ENCODE results near the gene ANO5.
"Not testable (repeated sequence)": the region's sequence is repeated elsewhere in the genome, so short reads cannot be mapped to it uniquely, and the experiment has no call there.

Gene ANO5

DNA sequence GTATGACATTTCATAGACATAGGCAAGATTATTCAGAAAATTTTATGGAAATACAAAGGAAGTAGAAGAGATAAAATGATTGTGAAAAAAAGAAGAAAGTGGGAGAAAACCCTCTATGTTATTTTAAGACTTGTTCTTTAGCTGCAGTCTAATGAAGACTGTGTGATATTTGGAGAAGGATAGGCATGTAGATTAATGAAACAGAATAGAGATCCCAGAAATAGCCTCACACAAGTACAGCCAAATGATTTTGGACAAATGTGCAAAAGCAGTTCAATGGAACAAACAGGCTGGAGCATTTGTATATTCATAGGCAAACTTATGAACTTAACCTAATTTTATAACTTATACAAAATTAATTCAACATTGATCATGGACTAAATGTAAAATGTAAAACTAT is 14.3 kb downstream of the ANO5 start:
- DNase-seq = no peak

DNA sequence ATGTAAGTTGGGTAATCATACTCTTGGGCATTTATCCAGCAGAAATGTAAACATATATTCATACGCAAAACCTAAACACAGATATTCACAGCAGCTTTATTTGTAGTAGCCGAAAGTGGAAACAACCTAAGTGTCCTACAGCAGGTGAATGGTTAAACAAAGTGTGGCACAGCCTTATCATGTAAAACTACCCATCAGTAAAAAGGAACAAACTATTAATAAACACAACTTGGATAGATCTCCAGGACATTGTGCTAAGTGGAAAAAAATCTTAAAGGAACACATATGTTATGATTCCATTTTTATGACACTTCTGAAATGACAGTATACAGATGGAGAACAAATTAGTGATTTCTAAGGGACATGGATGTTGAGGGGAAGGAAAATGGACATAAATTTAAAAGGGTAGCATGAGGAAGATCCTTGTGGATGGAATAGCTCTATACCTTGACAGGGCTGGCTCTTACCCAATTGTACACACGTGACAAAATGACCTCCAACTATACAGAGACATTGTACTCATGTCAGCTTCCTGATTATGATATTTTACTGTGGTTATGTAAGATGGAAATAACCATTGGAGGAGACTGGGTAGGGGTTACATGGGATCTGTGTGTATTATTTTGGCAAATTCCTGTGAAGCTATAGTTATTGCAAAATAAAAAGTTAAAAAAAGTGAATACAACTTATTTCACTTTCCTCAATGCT is 15.4 kb downstream of the ANO5 start:
- DNase-seq = no peak

DNA sequence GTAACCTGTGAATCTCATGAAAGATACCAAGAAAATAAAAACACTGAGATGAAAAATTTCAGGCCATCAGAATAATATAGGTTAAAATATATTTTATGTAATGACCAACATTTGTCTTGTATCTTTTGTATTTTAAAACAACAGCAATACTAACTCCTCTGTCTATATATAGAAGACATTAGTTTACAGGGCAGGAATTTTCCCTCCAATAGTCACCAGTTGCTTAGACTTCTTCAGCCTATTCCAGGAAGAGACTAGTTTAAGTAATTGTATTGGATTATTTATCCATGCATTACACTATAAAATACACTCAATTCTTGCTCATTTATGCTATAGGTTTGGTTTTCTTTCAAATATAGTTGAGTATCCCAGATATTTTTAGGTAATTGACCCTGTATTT is 24.1 kb downstream of the ANO5 start:
- no peak for DNase-seq

DNA sequence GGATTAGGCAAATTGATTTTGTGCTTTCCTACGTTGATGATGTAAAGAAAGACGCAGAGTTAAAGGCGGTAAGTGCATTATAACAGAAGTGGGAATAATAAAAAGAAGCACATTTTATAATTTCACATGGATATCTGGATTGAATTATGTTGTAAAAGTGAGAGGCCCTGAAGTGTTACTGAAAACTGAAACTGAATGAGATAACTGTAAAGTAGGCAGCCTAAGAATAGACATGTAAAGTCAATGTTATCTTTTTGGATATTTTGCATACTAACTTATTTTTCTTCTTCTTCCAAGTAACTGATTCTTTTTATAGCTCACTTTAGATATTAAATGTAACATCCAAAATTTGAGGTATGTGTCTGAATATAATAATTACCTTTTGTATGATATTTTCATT is 28.3 kb downstream of the ANO5 start:
- DNase-seq = no peak

DNA sequence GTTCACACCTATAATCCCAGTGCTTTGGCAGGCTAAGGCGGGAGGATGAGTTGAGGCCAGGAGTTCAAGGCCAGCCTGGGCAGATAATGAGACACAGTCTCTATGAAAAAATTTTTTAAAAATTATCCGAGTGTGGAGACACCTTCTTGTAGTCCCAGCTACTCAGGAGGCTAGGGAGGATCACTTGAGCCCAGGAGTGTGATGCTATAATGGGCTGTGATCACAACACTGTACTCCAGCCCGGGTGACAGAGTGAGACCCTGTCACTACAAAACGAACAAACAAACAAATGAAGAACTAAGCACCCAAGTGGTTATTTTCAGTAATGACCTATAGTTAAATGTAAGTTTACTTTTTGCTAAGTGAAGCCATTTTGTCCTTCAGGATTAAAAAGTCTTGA is 32.3 kb downstream of the ANO5 start:
- DNase-seq = no peak

DNA sequence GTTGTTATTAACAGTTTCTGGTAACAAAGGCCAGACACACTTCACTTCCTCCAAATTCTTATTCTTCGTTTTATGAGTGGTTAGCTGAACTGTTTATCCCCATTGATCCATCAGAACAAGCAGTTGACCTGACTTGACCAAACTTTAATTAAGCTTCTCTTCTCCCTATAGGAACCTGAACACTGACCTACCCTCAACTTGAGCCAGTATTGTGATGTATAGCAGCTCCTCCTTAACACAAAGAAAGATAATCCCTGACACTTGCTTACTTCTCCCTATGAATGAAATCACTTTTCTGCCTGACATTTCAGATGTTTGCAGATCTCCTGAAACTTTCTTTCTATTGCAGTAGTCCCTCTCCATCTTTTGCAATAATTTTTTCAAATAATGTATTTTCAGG is 41.9 kb downstream of the ANO5 start:
- DNase-seq = no peak

DNA sequence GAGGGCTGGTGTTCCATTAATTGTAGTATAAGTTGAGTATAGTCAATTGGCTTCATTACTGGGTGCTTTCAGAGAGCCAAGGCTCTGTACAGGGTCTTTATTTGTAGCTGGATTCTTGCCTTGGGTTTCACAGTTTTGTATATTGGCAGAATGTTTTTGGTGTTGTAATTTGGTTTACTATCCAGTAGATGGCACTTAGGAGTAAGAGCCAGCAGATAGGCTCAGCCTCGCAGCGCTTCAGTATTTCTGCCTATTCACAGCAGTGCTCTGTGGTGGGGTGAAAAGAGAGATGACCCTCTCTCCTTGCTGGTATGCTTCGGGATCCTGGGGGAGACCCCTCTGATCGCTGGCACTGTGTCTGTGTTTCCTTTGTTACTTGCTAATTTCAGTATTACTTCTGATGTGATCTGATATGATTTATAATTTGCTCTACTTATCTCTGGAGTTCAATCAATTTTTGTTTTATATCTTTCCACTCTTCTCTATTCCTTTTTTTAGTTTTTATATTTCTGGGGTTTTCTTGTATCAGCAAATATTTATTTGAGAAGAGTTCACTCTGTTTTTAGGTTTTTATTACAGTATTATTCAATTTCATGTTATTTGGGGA is 52.2 kb downstream of the ANO5 start:
- DNase-seq = peak in 1 of 2 donors; percentile 0

DNA sequence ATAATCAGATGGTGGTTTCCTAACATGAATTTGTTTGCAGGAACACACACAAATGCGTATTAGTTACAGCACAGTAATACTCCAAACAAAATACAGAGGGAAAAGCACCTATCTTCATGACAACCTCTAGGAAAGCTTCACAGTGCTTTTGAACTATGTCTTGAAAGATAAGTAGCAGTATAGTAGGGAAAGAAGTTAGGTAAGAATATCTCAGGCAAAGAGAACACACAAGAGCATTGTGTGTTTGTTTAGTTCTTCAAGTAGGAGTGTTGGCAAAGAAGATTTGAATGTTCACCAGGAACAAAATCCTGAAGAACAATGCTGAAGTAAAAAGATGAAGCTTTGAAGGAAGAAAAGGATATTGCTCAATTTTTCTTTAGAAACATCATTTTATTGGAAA is 54.1 kb downstream of the ANO5 start:
- DNase-seq = no peak

DNA sequence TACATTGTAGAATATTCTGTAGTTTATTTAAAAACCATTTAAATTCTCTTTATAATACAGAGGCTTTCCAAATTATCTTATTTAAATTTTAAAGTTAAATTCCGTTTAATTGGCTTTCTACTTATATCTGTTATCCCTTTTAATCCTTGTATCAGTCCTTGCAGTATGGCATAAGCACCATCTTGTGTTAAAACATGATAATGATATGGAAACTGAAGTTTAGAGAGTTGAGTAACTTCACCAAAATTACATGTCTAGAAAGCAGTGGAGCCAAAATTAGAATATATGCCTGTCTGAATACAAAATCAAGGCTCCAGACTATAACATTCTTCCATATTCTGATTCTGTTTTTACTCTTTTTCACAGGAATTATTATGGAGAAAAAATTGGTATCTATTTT is 57.0 kb downstream of the ANO5 start:
- DNase-seq = no peak

DNA sequence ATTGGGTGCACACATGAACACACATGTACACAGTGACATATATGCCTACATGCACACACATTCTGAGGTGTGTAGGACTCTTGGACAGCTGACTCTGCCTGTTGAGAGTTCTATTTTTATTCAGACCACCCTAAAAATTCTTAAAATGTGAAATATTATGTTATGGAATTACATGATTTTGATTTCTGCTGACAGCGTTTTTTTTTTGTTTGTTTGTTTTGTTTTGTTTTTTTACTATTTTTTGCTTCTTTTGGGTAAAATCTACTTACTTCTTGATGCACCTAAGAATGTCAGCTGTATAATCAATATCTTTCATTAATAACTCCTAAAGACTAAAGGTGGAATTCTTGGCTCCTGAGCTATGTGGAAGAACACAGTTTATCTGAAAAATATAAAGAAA is 64.0 kb downstream of the ANO5 start:
- no peak for DNase-seq

DNA sequence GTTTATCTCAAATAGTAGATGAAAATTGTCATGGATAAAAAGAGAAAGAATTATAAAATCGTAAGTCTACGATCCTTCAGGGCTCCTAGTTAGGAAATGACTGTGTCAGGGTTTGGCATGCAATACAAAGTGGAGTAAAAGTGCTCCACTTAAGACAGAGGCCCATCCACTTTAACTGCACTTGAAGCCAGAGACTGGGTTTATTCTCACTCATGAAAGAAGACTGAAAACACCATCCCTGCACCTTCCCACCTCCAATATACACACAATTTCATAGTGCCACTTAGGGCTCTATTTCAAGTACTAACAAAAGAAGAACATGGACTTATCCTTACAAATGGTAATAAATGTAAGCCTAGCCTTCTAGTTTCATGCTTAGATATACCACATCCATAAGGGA is 70.7 kb downstream of the ANO5 start:
- DNase-seq = no peak

DNA sequence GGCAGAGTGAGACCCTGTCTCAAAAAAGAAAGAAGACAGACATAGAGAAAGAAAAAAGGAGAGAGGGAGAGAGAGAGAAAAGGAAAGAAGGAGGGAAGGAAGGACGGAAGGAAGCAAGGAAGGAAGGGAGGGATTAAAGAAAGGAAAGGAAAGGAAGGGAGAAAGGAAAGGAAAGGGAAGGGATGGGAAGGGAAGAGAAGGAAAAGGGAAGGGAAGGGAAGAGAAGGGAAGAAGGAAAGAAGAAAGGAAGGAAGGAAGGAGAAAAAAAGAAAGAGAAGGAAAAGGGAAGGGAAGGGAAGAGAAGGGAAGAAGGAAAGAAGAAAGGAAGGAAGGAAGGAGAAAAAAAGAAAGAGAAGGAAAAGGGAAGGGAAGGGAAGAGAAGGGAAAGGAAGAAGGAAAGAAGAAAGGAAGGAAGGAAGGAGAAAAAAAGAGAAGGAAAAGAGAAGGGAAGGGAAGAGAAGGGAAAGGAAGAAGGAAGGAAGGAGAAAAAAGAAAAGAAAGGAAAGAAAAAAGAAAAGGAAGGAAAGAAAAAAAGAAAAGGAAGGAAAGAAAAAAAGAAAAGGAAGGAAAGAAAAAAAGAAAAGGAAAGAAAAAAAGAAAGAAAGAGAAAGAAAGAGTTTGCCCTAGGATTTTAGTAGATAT is 76.2 kb downstream of the ANO5 start:
- not testable (repeated sequence) for DNase-seq

DNA sequence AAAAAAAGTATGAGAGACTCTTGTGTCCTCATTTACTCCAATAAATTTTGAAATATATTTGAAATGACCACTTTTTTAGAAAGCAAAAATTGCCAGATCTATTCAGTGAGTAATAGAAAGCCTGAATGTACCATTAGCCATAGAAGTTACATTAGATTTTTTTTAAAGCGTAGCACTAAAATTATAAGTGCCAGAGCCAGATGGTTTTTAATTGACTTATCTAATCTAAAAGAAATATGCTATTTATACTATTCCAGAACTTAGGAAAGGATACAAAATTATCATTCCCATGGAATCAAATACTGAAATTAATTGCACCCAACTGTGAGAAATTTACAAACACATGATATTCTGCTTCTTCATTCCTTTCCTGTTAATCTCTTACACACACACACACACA is 80.9 kb downstream of the ANO5 start:
- no peak for DNase-seq

DNA sequence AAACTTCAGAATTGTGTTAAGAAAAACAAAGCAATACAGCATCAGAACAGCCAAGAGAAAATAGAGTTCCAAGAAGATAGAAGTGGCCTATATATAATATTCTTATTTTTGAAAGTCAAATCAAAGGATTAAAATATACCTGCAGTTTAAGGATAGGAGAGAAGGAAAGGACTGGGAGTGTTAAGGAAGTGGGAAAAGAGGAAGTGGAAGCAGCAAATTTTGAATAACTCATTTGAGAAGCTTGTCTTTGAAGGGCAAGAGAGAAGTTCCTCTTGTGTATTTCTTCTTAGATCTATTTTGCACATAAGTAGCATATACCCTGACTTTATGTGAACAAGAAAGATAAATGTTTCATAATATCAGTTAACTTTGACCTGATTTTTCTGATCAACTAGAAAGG is 82.7 kb downstream of the ANO5 start:
- no peak for DNase-seq

DNA sequence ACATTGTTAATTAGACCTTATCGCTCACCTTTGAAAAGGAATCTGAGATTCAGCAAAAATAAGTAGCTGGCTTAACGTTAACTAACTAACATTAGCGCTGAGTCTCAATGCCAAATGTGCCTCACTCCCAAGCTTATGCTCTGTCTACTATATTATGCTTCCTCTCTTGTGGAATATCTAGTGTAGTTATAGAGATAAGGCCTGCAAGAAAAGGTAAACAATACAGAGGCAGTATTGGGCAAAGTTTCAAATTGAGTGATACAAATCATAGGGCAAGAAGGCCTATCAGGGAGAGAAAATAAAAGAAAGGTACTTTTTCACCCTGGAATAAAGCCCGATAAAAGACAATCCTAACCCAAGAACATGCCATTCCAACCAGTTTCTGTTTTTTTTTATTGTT is 83.7 kb downstream of the ANO5 start:
- DNase-seq = no peak

DNA sequence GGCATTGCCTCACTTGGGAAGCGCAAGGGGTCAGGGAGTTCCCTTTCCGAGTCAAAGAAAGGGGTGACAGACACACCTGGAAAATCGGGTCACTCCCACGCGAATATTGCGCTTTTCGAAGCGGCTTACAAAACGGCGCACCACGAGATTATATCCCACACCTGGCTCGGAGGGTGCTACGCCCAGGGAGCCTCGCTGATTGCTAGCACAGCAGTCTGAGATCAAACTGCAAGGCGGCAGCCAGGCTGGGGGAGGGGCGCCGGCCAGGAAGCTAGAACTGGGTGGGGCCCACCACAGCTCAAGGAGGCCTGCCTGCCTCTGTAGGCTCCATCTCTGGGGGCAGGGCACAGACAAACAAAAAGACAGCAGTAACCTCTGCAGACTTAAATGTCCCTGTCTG is 92.1 kb downstream of the ANO5 start:
- DNase-seq = not testable (repeated sequence)

DNA sequence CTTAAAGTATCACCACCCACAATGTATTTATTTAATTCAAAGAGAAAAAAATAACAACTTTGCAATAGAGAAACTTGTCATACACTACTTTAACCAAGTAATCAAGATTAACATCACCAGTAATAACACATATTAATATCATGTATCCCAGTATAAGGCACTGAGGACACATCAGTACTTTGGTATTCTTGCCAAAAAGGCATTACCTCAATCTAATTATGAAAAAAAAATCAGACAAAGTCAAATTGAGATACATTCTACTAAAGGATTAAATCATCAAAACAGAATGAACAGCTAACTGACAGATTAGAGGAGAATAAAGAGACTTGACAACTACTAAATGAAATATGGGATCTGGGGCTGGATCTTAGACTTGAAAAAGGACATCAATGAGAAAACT is 109.5 kb downstream of the ANO5 start:
- DNase-seq = no peak

DNA sequence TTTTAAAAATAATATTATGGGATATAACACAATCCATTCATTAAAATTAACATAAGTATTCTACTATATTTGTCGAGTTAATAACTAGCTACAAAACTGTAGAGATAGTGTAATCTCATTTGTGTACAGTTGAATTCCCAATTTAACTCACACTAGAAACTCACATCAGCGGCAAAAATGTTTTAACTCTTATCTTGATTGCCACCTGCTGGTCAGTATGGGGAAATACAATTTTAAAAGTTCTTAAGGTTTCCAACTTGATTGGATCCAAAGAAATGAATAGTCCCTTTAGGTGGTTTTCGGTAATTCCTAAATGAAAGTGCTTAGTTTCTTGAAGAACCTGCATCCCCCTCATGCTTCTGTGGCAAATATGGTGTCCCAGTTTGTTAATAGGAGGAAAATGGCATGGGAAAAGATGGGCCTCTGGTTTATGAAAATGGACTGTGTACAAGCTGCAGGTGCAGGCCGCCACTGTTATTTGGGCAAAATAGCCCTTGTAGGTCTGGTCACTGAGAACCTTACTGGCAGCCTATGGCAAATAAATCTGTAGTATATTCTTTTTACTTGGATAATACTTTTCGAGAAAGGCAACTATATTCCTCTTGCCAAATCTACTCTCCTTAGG is 111.6 kb downstream of the ANO5 start:
- no peak for DNase-seq

DNA sequence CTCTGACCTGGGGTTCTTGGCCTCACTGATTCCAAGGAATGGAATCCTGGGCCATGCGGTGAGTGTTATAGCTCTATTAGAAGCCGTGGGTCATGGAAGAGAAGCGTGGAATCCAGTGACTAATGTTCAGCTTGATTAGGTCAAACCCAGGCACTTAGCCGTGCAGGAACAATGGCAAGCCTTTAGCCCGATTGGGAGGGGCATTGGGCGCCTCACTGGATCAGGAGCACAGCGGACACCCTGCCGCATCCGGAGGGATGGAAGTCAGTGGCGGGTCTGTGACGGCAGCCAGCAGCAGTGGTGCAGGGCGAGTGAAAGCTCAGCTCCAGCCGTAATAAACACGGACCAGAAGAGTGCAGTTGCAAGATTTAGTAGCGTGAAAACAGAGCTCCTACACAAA is 124.8 kb downstream of the ANO5 start:
- DNase-seq = no peak

DNA sequence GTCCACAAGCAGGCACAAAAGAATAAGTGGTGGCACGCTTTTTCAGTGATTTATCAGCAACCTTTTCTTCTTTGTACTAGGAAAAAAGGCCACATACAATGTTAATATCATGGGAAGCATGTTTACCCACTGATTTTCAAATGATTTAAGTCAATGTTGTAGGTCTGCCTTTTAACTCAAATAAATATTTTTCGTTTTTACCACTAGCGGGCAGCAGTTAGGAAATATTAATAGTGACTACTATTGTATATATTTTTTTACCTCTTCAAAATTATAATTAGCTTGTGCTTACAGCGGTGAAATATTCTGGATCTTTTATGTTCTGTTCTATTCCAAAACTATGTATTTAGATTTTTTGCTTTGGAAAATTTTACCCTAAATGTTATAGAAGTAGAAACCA is 138.9 kb downstream of the ANO5 start:
- no peak for DNase-seq
